Measurements from ENCODE around the gene KLHL18. TPM values are rescaled to one million over a fixed set of nuclear protein-coding genes. Genes with fewer than 3 reads are reported as not detected.

KLHL18 gene
- 18.0 and 21.9 TPM in 2 replicates for total RNA-seq

DNA sequence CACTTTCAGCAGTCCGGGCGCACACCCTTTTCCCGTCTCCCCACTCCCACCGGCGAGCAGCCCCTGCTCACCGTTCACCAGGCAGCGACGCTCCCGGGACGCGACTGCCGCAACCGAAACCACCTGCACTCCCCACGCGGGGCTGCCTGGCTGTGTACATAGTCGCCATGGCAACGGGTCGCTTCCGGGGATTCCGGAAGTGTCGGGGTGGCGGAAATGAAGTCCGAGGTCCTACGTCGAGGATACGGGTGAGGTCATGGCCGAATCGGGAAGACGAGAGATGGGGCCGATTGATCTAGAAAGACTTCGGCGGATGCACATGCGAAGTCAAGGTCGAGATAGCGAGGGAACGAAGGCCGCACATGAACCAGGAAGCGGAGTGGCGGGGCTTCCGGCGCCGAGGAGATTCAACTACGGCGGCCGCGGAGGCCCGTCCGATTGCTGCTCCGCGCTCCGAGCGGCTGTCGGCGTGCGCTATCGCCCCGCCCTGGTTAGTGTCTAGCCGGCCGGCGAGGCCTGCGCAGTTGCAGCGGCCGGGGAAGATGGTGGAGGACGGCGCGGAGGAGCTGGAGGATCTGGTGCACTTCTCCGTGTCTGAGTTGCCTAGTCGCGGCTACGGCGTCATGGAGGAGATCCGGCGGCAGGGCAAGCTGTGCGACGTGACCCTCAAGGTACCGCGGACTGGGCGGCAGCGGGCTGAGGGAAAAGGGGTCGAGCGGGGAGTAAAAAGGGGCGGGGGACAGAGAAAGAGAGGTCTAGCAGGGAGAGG lies at the start of gene KLHL18, which contains the start of gene KIF9:
Gene KLHL18 (plus strand): TSS at position 521 of the 769 bp plus-strand sequence. CDS start 22 bp downstream, at position 543.
Gene KIF9 (minus strand): TSS at position 376 of the 769 bp plus-strand sequence. CDS start 5,425 bp downstream, outside the sequence.

DNA sequence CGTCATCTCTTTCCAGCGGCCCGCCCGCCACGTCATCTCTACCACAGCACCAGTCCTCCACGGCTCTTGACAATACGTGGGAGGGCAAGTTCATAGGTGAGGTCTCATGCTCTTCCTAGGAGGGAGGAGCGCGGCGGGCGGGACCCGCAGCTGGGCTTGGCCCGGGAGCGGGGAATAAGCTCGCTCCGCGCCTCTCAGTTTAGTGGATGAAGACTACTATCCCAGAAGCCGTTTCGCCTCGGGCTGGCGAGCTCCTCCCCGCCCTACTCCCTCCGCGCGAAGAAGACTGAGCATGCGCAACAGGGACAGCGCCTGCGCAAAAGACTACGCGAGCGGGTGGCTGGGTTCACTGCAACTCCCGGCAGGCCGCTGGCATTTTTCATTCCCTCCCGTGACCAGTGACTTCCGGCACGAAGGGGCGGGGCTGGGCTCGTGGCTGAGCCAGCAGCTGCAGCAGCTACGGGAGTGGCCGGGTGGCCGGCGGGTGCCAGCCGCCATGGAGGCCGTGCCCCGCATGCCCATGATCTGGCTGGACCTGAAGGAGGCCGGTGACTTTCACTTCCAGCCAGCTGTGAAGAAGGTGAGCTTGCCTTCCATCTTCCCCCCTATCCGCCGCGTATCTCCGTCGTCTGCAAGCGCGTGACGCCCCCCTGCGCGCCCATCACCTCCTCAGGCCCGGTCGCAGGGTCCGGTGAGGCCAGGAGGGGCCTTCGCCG lies 98.0 kb downstream of the KLHL18 start, which contains the start of gene PTPN23:
Gene PTPN23 (plus strand): TSS at position 421 of the 716 bp plus-strand sequence. CDS start 76 bp downstream, at position 497.

Small RNAs within 50 kb of the gene (small RNA-seq; reads per million reads assigned to genes)
- gene SNORD13P3: 0.46 reads per million, percentile 26 among the genes with 10 or more reads in this experiment

Other genes starting within 250 kb of the KLHL18 start
- 25.7 and 31.5 TPM in 2 replicates for gene SETD2, start 118.8 kb upstream of the KLHL18 start, total RNA-seq
- 3.7 and 5.5 TPM in 2 replicates for gene KIF9, start 145 bp upstream of the KLHL18 start, total RNA-seq
- 23.1 and 42.6 TPM in 2 replicates for gene PTPN23, start 98.1 kb downstream of the KLHL18 start, total RNA-seq
- gene SCAP, start 193.0 kb downstream of the KLHL18 start, total RNA-seq: 71.3 and 79.0 TPM in 2 replicates
- 25.0 and 29.9 TPM in 2 replicates for gene ELP6, start 230.8 kb downstream of the KLHL18 start, total RNA-seq